Body of pancreas (tissue), 4 donors: ENCODE measurements around the gene NT5C2.

ENCODE experiments used
- CTCF ChIP-seq, 7 experiments: fragments of 450-650 bp in 4 of 7; fragments of 200-600 bp in 3 of 7; sonication (generic) in 3 of 7; IDR thresholded peaks; one replicate each; pipeline ENCODE4 v1.5.1; 2016 to 2019; ENCODE audit warnings: antibody characterized with exemption in 7 of 7
- POLR2A ChIP-seq, 3 donors: fragments of 450-650 bp; IDR thresholded peaks; one replicate each; pipeline ENCODE4 v1.6.1; 2016; ENCODE audit warnings: antibody characterized with exemption in 3 of 3, mild to moderate bottlenecking in 2 of 3

- TF ChIP-seq CTCF (IDR thresholded peaks at IDR 0.05) (no peak), POLR2A (IDR thresholded peaks at IDR 0.05) (no peak)
Measured at GRCh38 chr10:103041391-103041790, 151.7 kb downstream of the NT5C2 start.
